GM20431 (cell line): ENCODE results near the gene HIVEP3.

Experiments used
- in situ Hi-C: fragments of 300-500 bp; cut with MseI, MboI; formaldehyde crosslinking; loops from one replicate; pipeline ENCODE4 v1.15.0; 2020; ENCODE audit warnings: low sequenced_read_pairs; ENCODE audit not compliant: unreplicated experiment

The HIVEP3 gene

GRCh38 chr1:41663671-41664400, 254.9 kb downstream of the HIVEP3 start:
- in situ Hi-C loops = no loop called here

- in situ Hi-C loops = no loop called here
Measured at GRCh38 chr1:41662765-41663437, 255.8 kb downstream of the HIVEP3 start.

DNA sequence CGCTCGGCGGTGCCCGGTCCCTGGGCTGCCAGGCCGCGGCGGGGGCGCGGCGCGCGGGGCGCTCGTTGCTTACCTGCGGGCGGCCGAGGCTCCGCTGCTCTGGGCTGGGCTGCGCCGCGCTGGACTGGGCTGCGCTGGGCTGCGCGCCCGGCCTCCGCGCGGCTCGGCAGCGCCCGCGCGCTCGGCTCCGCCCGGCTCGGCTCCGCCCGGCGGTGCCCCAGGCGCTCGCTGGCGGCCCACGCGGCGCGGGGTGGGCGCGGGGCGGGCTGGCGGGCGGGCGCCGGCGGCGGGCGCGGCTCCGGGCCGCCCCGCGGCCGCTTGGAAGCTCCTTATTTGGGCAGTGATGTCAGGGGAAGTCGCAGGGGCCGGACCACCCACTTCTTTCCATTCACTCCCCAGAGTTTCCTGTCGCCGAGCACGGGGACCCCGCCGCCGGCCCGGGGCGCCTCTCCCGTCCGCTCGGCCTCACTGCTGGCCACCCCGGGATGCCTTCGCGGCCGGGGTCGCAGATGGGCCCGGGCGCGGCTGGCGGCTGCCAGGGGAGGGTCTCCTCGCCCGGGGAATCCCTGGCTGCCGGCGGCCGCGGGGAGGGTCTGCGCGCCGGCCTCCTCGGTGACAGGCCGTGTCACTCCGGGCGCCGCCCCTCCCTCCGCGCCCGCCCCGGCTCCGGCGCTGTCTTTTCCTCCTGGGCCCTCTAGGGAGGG, 256.5 kb downstream of the HIVEP3 start:
- in situ Hi-C loops = no loop called here

DNA sequence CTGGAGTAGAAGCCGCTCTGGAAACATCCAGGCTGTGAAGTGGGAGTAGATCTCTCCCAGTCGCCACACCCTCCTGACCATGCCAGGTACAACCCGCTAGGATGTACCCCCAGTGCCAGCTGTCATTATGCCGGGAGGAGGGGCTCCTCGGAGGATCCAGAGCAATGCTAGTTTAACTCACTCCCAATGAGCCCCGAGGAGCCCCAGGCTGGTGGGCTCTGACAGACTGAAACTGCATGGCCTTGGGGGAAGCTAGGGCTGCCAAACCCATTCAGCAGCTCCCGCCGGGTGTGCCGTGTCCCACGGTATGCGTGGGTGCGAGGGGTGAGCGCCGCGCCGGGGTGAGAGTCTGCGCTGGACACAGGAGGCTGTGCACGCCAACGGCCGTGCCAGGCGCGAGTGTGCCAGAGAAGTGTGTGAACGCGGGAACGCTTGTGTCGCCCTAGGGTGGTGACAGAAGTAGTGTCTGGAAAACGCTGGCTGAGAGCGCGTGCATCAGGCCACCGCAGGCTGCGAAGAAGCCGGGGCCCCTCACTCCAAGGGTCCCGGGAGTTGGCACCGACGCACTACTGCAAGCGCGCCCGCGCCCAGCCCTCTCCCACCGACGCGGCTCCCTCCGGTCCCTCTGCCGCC, 257.2 kb downstream of the HIVEP3 start:
- in situ Hi-C loops = no loop called here

GRCh38 chr1:41660570-41661427, 257.9 kb downstream of the HIVEP3 start:
- in situ Hi-C loops = no loop called here

GRCh38 chr1:41659903-41660302, 258.8 kb downstream of the HIVEP3 start:
- in situ Hi-C loops = loop anchor here (10.0 kb wide), 1 partner anchor 65 kb away; no protein-coding TSS in a partner anchor

- in situ Hi-C loops = loop anchor here (10.0 kb wide), 1 partner anchor 64 kb away; no protein-coding TSS in a partner anchor
Measured at GRCh38 chr1:41659159-41659495, 259.6 kb downstream of the HIVEP3 start.

DNA sequence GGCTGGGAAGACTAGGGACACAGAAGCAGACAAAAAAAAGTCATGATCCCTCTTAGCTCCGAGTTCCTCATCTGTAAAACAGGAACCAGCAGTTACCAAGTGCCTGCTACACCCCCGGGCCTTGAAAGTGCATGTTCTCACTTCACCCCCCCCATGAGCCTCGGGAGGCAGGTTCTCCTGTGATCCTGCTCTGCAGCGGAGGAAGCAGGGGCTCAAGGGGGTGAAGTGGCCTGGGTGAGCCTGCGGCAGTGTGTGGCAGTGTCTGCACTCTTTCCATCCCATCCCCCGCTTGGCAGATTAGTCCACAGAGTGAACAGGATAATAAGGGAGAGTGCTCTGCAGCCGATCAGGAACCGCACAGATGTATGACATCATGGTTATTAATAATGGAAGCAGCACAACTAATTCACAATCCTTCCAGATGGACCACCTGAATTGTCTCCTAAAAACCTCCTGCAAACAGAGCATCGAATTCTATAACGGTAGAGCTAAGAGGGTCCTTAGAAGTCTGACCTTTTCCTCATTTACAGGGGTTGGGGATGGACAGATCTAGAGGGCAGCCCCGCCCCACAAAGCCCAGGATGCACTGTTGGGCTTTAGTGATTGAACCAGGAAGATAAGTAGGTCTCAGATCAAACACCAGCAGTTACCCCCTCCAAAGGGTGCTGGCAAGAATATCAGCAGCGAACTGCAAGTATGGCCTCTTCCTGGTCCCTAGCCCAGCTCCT, 260.1 kb downstream of the HIVEP3 start:
- in situ Hi-C loops = loop anchor here (10.0 kb wide), 1 partner anchor 64 kb away; no protein-coding TSS in a partner anchor

GRCh38 chr1:41657679-41658295, 260.9 kb downstream of the HIVEP3 start:
- in situ Hi-C loops = loop anchor here (10.0 kb wide), 1 partner anchor 63 kb away; no protein-coding TSS in a partner anchor

DNA sequence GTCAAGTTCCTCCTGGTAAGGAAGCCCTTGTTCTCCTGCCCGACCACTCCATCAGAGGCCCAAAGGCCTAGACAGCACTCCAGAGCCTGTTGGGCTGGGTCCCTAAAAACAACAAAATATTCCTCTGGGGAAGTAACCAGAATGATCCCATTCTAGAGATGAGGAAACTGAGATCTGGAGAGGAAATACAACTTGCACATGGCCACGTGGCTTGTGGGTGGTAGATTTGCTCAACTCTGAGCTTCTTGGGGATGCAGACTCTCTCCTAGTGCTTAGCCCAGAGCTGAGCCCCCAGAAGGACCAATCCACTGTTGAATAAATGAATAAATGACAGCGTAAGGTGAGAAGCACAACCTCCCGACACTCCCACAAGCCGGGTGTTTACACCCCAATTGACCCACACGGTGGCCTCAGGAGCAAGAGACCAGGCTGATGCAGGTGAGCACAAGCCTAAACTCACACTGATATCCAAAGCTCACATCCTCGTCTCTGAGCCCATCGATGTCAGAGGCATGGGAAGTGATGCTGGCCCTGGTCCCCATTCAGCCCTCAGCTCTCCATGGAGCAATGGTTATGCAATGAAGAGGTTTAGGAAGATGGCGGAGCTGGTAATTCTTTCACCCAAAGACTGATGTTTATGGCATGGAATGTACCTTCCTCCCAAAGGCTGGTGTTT, 261.8 kb downstream of the HIVEP3 start:
- in situ Hi-C loops = loop anchor here (10.0 kb wide), 1 partner anchor 62 kb away; no protein-coding TSS in a partner anchor

GRCh38 chr1:41656068-41656467, 262.7 kb downstream of the HIVEP3 start:
- in situ Hi-C loops = loop anchor here (10.0 kb wide), 1 partner anchor 61 kb away; no protein-coding TSS in a partner anchor

DNA sequence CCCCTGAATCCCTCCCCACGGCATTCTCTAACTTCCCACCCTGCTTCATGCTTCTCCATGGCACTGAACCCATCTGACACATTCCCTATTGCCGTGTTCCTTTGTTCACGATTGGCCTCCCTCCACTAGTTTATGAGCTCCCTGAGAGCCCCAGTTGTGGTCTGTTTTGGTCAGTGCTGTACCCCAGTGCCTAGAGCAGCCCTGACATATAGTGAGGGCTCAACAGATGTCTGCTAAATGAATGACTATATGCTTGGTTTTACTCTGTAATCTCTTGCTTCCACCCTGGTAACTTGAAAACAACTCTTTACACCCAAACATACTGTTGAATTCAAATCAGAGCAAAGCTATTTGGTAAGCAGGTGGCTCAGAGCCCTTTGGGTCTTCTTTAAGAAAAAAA, 263.1 kb downstream of the HIVEP3 start:
- in situ Hi-C loops = loop anchor here (10.0 kb wide), 1 partner anchor 61 kb away; no protein-coding TSS in a partner anchor

- in situ Hi-C loops = loop anchor here (10.0 kb wide), 1 partner anchor 59 kb away; no protein-coding TSS in a partner anchor
Measured at GRCh38 chr1:41653574-41653973, 265.1 kb downstream of the HIVEP3 start.

- in situ Hi-C loops = loop anchor here (10.0 kb wide), 1 partner anchor 58 kb away; no protein-coding TSS in a partner anchor
Measured at GRCh38 chr1:41652384-41653265, 266.1 kb downstream of the HIVEP3 start.

GRCh38 chr1:41650028-41650880, 268.5 kb downstream of the HIVEP3 start:
- in situ Hi-C loops = loop anchor here (10.0 kb wide), 1 partner anchor 55 kb away; no protein-coding TSS in a partner anchor
